Fibroblast of skin of right quadriceps (primary cell): ENCODE data around the gene PPARGC1A.

Source experiments
- DNase-seq: peaks from one replicate; pipeline ENCODE4 v3.0.0-alpha.2; 2013

PPARGC1A gene

DNA sequence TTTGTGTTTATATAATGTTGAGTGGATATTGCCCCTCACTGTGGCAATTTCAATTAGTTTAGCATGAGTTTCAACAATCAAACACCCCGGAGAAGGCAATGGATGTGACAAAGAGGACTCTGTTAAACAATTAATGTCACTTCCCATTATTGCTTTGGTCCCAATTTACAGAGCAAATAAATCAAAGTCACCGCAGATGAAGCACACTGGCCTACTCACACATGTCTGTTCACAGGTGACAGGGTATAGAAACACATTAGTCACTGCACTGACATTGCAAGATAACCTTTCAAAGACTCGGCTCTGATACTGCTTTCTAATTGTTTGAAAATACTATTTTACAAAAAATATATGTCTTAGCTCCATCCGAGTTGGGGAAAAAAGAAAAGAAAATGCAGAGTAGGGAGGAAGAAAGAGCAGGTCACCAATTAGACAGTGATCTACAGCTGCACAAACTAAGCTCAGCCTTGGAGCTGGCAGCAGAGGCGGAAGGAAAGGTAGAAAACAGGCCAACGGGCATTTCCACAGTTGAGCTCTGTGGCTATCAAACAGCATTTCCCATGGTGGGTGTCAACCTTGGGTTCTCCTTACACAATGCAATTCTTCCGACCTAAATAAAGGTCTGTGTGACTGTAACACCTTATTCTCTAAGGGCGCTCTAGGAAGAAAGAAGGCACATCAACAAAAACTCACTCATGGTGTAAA, 53.9 kb downstream of the PPARGC1A start:
- no peak for DNase-seq

DNA sequence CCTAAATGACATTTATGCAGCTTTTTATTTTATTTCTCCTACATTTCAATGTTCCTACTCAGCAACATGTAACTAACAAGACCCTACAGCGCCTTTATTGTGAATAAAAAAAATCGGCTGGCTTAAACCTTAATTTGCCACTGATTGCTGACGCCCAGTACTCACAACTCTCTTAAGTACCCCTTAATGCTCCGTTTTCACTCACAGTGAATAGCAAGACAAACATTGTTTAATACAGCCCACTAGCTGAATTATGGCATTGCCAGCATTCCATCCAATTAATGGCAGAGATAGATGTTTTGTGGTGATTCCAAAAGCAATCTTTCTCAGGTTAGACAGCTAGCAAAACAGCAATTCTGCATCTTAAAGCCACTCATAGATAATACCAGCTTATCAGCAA, 61.1 kb downstream of the PPARGC1A start:
- DNase-seq, result no peak

DNA sequence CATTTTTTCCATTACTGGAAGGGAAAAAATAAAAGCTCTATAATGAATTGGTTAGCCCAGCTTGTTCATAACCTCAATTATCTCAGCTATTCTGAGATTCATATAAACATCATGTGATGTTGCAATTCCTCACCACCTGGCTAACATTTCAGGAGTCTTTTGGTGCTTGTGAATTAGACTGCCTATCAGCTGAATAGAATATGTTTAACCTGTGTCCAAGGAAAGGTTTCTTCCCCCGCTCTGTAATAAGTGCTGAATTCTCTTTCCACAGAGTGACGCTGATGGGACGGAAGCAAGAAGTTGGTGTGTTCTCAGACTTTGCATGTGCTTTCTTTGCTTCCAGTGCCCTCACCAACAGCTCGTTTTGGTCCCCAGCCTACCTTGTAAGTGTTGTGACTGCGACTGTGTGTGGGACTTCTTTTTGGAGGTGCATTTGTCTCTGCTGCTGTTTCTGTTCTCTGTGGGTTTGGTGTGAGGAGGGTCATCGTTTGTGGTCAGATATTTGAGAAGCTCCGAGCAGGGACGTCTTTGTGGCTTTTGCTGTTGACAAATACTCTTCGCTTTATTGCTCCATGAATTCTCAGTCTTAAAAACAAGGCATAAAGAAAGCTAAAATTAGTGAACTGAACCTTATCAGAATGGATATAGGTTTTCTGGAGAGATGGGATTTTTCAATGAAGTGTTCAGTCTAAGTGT, 61.7 kb downstream of the PPARGC1A start:
- DNase-seq, result peak; percentile 46

DNA sequence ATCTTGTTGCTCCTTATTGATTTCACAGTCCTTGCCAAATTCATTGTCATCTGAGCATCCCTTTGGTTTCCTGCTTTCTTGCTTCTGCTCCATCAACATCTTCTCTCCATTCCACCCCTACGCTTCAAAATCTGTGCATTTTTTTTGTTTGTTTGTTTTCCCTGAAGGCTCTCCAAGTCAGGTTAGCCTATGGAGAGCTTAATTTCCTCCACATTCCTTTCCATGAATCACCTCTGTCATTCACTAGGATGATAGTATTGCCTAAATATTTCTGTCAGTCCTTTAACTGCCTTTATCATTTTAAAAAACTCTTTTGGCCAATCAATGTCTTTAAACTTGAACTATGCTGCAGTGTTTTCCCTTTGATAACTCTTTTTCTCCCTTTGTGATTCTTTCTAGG, 67.7 kb downstream of the PPARGC1A start:
- DNase-seq, result peak; percentile 54

DNA sequence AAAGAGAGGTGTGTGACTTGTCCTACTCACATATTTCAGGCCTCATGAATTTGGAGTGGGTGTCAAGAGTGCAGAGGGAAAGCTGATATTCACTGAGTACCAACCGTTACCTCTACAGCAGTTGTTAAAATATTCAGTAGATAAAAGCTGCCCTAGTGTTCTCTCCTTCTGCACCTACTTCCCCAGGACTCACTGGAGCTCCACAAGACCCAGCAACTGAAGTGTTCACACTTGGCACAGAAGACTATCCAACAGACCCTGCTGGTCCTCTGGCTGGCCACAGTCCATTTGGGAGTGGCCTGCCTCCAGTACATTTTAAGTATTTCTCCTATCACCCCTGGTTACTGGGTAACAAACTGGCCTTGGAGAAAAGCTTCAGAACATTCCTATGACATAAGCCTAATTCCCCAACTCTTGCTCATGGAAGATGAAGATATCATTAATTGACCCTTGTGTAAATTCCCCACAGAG, 70.8 kb downstream of the PPARGC1A start:
- DNase-seq, result peak; percentile 51

DNA sequence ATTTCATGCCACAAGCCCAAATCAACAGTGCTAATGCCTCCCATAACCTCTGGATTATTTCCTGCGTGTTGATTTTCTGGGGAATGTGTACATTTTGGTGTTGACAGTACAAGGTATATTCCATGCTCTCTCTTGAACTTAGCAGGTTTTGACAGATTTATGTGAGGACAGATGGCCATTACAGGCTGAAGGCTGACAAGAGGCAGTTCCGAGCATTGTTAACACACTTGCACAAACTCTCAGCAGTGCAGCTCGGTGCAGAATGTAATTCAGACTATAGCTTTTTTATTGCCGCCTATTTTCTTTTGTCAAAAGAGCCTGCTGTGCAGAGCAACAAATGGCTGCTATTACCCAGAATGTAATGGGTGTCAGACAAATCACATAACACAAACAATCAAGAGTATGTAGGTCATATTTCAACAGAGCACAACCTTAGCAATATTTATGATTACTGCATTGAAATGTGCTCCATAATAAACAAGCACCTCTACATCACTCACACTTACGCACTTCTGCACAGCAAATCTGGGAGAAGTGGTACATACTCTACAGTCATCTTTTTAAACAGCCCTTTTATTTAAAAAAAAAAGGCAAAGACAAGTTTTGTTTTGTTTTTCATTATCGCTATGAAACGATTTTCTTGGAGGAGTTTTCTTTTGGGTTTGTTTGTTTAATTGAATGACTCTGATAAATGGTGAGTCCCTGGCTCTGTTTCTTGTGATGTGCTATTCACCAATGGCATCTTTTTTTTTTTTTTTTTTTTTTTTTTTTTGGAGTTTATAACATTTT, 71.6 kb downstream of the PPARGC1A start:
- no peak for DNase-seq

DNA sequence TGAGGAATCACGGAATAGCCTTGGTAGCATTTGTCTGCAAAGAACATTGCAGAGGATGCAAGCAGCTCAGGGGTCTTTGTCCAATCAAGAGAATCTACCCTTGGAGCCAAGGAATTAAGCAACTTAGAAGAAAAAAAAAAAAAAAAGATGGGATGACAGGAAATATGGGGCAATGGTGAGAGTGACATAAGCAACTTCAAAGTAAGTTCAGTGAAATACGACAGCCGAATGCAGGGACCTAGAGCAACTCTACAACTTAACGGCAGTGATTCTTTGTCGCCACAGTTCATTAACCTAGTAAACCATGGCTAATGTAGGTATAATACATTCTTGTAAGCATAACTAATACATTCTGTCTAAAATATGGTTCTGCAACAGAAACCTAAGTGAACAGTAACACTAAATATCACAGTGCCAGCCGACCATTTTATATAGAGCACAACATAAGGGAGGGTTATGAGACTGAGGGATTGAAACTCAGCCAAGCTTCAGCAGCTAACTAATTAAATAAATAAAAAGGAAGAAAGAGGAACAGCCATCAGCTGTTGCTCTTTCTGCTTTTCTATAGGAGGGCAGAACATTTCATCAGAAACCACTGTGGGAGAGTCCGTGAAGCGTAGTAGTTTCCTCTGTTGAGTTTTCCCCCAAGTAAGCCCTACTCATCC, 74.7 kb downstream of the PPARGC1A start:
- peak; percentile 23 for DNase-seq

DNA sequence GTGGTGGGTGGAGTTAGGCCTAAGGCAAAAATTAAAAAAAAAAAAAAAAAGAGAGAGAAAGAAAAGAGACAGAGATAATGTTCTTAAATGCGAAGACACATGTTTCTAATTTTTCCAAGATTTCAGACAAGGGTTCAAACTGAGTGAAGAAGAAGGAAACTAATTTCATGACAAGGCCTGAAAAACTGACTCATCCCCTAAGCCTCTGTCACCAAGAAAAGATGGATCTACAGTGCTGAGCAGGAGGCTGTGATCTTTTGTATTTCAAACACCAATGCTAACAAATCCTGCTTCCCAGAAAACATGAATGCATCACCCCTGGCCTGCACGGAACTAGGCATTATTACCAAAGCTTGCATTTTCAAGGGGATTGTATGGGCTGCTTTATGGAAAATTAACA, 75.3 kb downstream of the PPARGC1A start:
- peak; percentile 83 for DNase-seq

DNA sequence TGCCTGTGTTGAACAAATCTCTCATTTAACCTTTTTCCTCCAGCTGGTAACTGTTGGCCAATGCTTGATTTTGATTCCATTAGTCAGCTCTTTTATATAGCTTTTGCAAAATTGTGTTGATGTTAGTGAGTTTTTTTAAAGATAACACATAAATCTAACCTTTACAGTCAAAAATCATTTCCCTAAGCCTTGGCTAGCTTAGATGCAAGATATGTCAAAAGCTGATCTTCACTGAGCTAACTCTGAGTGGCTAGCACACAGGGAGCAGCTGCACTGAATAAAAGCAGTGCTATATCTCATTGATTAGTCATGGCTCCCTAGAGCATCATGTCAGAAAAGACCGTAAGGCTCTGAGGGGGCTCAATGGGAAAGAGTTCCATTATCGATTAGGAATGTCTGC, 78.7 kb downstream of the PPARGC1A start:
- DNase-seq, result peak; percentile 62

DNA sequence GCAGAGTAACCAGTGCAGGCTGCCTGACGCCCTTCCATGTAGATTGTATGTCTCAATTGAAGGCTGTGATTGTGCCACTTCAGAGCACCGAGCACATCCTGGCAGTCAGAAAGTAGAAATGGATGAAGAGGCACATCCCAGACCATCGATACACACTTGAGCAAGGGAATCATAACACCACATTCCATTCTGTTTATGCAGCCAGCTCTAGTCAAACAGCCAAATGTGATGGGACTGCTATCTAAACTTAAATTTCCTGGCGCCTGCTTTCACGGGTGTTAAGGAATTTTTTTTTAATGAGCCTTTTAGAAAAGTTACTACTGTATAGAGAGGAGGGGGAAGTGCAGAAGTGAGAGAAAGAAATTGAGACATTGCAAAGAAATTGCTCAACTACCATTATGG, 84.4 kb downstream of the PPARGC1A start:
- peak; percentile 81 for DNase-seq

DNA sequence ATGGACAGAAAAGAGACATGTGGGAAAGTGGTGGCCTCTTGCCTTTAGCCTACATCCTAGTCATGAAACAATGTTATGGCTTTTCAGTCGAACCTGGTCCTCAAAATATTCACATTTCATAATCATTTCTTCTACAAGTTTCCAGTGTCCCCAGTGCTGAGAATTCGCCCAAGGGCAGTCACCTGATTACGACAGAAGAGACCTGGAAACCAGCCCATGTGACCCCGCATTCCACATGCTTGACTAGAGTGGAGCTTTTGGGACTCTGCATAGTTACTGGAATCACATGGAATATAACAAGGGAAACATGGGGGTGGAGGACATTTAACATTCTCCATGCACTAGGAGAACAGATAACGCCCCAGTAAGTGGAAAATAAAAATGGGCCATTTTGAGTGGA, 100.1 kb downstream of the PPARGC1A start:
- DNase-seq, result peak; percentile 80

DNA sequence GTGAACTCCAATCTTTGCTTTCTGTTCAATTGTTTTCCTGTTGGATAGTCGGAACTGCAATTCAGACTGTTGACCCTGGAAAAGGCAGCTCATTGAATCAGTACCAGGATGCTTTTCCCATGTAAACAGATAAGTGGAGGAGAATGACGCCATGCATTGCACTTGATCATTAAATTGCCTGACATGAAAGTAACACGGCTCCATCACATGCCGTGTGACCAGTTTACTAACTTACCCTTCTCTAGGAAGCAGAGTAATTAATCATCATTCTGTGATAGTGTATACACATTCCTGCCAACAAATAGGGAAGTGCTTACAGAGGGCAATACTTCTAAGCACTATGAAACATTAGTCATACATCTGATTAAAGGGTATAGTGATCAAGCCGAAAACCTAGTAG, 101.4 kb downstream of the PPARGC1A start:
- DNase-seq, result no peak

DNA sequence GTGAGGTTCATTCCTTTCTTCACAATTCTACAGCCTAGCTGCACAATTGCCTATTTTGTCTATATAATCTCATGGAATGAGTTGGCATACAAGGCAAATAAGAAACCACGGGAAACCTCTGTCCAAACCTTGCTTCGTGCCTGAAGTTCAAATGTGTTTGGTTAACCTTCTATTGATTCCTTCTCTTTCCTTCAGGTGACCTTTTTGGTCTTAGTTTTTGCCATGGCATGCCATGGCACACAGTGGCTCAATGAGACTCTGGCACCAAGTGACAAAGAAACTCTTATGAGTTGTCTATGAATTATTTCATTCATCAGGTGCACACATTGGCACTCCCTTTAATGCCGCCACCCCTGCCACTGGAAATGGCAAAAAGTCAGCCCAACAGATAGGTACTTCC, 101.8 kb downstream of the PPARGC1A start:
- no peak for DNase-seq

DNA sequence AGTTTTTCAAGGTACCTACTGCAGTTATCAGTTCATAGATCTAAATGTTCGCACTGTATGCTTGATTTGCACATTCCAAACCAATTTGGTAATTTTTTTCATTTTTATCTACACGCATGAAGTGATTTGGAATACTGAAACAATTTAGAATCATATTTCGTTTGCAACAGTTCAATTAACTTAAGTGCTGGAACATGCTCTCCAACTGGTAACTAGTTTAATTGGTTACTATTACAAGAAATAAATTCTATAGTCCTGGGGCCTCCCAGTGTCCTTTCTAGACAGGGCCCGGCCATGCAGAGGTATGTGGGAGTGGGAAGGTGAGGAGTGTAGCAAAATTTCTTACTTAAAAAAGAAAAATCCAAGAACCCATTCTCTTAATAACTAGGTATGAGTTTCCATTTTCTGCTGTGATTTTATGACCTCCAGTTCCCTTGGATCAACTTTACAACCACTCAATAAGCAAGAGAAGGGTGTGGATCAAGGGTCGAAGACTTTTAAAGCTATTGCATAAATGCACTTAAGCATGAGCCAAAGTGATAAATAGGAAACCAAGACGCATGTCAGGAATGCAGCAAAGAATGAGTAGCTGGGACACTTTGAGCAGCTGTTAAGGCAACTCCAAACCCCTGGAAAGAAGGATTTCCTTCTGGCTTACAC, 106.9 kb downstream of the PPARGC1A start:
- no peak for DNase-seq

DNA sequence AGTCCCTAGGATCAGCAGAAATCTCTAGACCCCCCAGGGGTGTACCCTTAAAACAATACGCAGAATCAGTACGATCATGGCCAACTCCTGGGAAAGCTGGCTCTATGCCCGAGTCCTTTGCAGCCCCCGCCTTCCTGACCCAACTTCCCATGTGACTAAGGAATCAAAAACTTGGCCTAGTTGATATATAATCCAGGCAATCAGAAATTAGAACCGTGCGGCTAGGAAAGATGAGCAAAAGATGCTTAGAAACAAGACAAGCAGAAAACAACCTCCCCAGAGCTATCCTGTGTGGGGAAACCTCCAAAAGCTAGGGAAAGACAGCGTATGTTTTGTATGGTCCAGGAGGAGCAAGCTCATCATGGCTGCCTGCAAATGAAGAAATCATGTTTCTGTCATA, 110.0 kb downstream of the PPARGC1A start:
- peak; percentile 12 for DNase-seq

DNA sequence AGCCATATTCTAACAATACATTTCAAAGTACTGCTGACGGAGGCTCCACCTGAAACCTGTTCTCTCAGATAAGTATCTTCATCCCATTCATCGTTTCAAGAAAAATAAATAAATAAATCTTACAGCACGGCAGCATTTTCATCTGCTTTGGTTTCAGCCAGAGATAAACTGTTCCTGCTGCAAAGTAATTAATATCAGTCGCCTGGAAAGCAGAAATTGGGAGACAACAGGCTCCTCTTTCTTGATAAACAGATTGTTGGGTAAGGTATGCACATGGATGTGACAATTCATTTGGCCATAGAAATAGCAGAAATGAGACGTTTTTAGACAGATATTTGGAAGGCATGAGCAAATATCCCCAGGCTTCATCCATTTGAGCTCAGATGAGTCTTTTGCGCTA, 110.4 kb downstream of the PPARGC1A start:
- DNase-seq, result no peak

DNA sequence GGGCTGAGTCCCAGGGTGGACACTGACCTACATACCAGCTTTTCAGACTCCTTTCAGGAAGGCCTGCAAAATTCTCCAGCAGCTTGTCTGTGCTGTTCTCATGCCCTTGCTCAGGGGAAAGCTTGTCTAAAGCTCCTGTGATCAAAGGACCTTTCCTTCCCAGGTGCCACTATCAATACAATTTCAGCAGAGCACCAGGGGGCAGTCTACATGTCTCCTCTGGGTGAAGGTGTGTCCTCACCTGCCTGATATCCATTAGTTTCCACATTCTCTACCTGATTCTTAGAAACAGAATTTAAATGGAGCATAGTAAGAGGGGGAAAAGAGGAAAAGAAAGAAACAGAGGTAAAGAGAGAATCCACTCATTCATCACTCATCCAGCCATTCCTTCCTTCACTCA, 114.2 kb downstream of the PPARGC1A start:
- DNase-seq, result no peak

DNA sequence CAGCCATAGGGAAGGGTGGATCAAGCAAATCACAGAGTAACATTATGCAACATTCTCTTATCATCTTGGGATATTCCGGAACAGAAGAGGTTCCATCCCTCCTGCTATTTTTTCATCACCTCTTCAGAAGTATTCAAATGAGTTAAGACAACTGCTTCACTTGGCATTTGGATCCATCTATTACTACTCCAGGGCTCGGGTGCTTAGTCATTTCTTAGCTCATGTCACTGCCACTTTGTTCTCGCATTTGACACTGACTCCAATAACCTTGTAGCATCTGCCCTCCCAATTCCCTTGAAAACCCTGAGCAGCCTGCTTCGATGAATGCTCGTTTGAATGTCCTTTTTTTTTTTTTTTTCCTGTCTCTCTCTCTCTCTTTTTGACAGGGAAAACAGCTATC, 114.9 kb downstream of the PPARGC1A start:
- no peak for DNase-seq

DNA sequence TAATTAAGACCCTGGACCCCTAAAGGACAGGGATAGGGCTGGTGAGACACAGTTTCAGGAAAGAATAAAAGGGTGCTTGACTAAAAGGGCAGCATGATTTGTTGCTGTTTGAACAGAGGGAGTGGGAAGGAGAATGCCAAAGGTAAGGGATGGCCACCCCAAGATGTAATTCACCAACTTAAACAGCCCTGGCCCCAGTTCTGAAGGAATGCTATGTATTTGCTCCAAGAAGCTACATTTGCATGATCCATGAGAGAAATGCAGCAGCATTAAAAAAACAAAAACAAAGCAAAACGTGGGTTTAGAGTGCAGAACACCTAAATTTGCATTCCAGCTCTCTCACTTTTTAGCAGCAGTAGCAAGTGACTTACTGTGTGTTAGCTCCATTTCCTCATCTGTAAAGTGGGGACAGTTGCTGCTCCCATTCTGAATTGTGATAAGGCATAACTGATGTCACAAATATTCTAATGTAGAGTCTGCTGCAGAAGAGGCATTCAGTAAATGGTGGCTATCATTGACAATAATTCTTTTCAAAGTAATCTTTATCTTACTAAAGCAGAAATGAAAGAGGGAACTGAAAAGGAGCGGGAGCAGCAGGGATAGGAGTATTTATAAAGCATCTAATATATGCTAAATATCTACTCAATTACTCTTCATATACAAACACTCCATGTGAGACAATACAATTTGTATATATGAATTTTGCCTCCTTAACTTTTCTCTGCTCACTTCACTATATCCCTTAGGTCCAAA, 115.8 kb downstream of the PPARGC1A start:
- DNase-seq, result no peak

DNA sequence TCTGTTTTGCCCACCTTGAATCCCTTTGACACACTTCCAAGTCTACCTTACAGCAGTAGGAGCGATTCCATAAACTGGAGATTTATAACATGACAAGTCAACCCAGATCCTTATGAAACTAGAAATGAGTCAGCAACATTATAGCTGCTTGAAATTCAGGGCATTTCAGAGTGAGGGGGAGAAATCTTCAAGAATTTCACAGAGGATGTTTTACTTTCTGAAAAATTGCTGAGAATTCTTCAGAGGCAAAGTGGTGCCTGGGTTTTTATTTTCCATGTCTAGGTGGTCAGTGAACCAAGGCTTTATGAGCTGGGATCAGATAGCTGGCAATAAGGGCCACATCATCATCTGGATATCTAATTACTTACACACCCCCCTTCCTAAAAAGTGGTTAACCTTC, 119.8 kb downstream of the PPARGC1A start:
- peak; percentile 69 for DNase-seq

DNA sequence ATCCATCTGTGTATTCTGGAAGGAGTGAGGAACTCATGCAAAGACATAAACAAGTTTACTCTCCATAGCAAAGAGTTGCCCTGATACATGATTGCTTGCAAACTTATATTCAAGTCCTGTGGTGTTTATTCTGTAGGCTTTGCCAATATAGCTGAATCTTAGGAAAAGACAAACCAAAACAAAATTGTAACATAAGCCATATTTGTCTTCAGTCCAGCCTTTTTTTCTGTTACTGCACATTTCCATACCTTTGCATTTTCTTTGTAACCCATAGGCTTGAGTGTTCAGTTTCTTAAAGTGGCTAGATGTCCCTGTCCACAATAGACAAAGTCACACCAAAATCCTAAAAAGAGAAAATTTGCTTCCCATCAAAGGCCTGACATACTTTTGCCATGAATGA, 120.4 kb downstream of the PPARGC1A start:
- DNase-seq, result no peak

DNA sequence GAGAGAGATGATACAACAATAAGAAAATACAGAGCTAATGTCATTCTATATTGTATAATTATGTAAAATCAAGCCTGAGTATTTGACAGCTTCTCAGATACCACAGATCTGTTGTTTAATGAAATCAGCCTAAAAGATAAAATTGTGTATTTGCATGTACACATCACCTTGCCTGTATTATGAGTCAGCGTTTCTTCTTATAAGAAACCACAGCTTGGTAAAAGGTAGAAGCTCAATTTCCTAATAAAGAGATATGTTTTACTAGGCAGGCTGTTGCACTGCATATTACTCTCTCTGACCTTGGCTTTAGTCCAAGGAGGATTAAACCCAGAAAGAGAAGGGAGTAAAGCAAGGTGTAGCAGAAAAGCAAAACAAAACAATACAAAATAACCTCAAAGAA, 121.3 kb downstream of the PPARGC1A start:
- no peak for DNase-seq
